Heart right ventricle (tissue), 16 donors: ENCODE measurements around the gene ZNF785. TPM values are rescaled to one million over a fixed set of nuclear protein-coding genes. Genes with fewer than 3 reads are reported as not detected.

Source experiments
- ATAC-seq, 8 donors: fragments of 200-7000 bp; cut with Tn5 transposase; one replicate each; pipeline ENCODE4 v1.9.1; 2020; ENCODE audit warnings: mild to moderate bottlenecking in 8 of 8, moderate library complexity in 8 of 8, moderate number of reproducible peaks in 1 of 8
- DNase-seq, 2 donors: peaks; one replicate each; pipeline ENCODE4 v3.0.0-alpha.2; 2020
- H3K27ac ChIP-seq, 10 donors: fragments of 200-600 bp; sonication (generic) in 2 of 10; one replicate each; pipeline versions ENCODE4 v1.5.0 to v1.8.0; 2020 to 2022; ENCODE audit warnings: mild to moderate bottlenecking in 3 of 10
- H3K27me3 ChIP-seq, 7 donors: fragments of 200-600 bp; one replicate each; pipeline ENCODE4 v1.8.0; 2021 to 2022; ENCODE audit warnings: mild to moderate bottlenecking in 2 of 7
- H3K36me3 ChIP-seq, 9 donors: fragments of 200-600 bp; sonication (generic) in 1 of 9; one replicate each; pipeline versions ENCODE4 v1.5.0 to v1.8.0; 2020 to 2022; ENCODE audit warnings: mild to moderate bottlenecking in 2 of 9
- H3K4me1 ChIP-seq, 9 donors: fragments of 200-600 bp; sonication (generic) in 1 of 9; one replicate each; pipeline versions ENCODE4 v1.5.0 to v1.8.0; 2020 to 2022; ENCODE audit warnings: mild to moderate bottlenecking in 4 of 9
- H3K4me3 ChIP-seq, 10 donors: fragments of 200-600 bp; sonication (generic) in 2 of 10; one replicate each; pipeline versions ENCODE4 v1.5.0 to v1.8.0; 2020 to 2022; ENCODE audit warnings: mild to moderate bottlenecking in 7 of 10, moderate library complexity in 2 of 10
- H3K9me3 ChIP-seq, 11 donors: fragments of 200-600 bp in 10 of 11; sonication (generic) in 2 of 11; one replicate each; pipeline versions ENCODE4 v1.5.0 to v1.8.0; 2013 to 2022; ENCODE audit warnings: mild to moderate bottlenecking in 2 of 11, control low read depth in 1 of 11, moderate library complexity in 1 of 11
- WGBS, 2 donors: extraction: QIAGEN DNeasy Blood & Tissue Kit; methylation state at CpG; one replicate each; pipeline ENCODE4 v1.1.7; 2013; ENCODE audit warnings: inconsistent platforms in 1 of 2; 5-methylcytosine and 5-hydroxymethylcytosine counted together
- intact Hi-C, 10 donors: fragments of 100-400 bp; cut with DNase I; formaldehyde crosslinking; loops; one replicate each; pipeline versions ENCODE4 v1.11.1 to v1.14.2; 2022
- polyA plus RNA-seq, 2 donors: library from polyadenylated mRNA; stranded (reverse); fragments of 200-250 nt; gene quantifications; one replicate each; pipeline ENCODE4 v1.2.3, GENCODE V29; 2013
- total RNA-seq, 10 donors: library from RNA; stranded (reverse); fragmentation: NEBNext Ultra II Directional in 3 of 10; extraction: Animal tissue kit (Norgen Biotek cat#: 25700) in 3 of 10; gene quantifications; one replicate each; pipeline versions ENCODE4 v1.2.1 to v1.2.4, GENCODE V29; 2021 to 2023
- TF ChIP-seq, protein P1 (sequence below), 9 donors: fragments of 200-600 bp; sonication (generic) in 2 of 9; IDR thresholded peaks; one replicate each; pipeline versions ENCODE4 v1.5.0 to v1.8.0; 2021 to 2022; ENCODE audit warnings: antibody characterized with exemption in 9 of 9, mild to moderate bottlenecking in 5 of 9, moderate library complexity in 1 of 9
- donor health status: Arrhythmogenic right ventricular cardiomyopathy.
- donor health status: ischemic (EF 13 %, LVEDD 7.1; RV severe dilation, severe dysfunction).
- donor health status: healthy with polysubstance abuse.
- donor health status: DM: no; HTN: yes; CAD: no.
- donor health status: DM: no; HTN: no; CAD: no.
- donor health status: ischemic (EF 25% LVEDD 6.9; RV normal size, moderate dysfunction).
- donor health status: ischemic (EF 25% LVEDD 5.7; RV mildly dilated, moderate dysfunction).
- donor health status: healthy.
- donor health status: DM: yes; HTN: yes; CAD: no.
- donor health status: Ischemic cardiomyopathy.
- donor health status: ischemic (EF 35%, LVEDD 5.7; RV mildly dilated, moderate dysfunction).
- donor health status: nonischemic (EF 11% LVEDD 7.7; RV severe dilation, severe dysfunction).
- donor health status: DM: yes; HTN: yes; CAD: no.
- donor health status: PGD.
- donor health status: ischemic (EF 29% LVEDD 5.4; RV normal size, mild dysfunction).
- donor health status: nonischemic (EF 23%, LVEDD 6.1; RV moderate dilation, normal function).

Gene ZNF785
- total and polyA plus RNA-seq, 12 donors, result 2.8 to 8.4 (median 5.4) TPM

GRCh38 chr16:30532285-30533145 lies 53.0 kb downstream of the ZNF785 start:
- intact Hi-C loops, result loop anchor here in 5 of 10 donors (5.0 to 10.0 kb wide), 6 partner anchors 40 to 468 kb away; partner anchors contain the start of genes ZNF785 (in 3 of the 5), ZNF688 (in 2 of the 5), ALDOA (in 1 of the 5) and SRCAP (in 1 of the 5)
- Histone ChIP-seq H3K4me3 (no peak overlapping the region), H3K4me1 (peaks cover 5 to 49% (median 39%) of the 10 kb centered on the region in 9 donors), H3K27me3 (no peaks in the 10 kb centered on the region), H3K9me3 (no peaks in the 10 kb centered on the region), H3K36me3 (peaks cover 0 to 34% (median 18%) of the 10 kb centered on the region in 9 donors), H3K27ac (peak overlapping the region in 1 of 10 donors; percentile 98)
- ATAC-seq (no peak), DNase-seq (no peak)
- TF ChIP-seq, protein P1, sequence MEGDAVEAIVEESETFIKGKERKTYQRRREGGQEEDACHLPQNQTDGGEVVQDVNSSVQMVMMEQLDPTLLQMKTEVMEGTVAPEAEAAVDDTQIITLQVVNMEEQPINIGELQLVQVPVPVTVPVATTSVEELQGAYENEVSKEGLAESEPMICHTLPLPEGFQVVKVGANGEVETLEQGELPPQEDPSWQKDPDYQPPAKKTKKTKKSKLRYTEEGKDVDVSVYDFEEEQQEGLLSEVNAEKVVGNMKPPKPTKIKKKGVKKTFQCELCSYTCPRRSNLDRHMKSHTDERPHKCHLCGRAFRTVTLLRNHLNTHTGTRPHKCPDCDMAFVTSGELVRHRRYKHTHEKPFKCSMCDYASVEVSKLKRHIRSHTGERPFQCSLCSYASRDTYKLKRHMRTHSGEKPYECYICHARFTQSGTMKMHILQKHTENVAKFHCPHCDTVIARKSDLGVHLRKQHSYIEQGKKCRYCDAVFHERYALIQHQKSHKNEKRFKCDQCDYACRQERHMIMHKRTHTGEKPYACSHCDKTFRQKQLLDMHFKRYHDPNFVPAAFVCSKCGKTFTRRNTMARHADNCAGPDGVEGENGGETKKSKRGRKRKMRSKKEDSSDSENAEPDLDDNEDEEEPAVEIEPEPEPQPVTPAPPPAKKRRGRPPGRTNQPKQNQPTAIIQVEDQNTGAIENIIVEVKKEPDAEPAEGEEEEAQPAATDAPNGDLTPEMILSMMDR (IDR thresholded peaks at IDR 0.05), result no peak
- WGBS, 2 donors, result 95% methylated on average over 56 to 57 of the region's 57 CpGs

Other genes starting within 250 kb of the ZNF785 start
- gene CD2BP2, start 230.4 kb downstream of the ZNF785 start, total RNA-seq, result 10 to 100 TPM; 34.9 to 48.8 (median 38.8) TPM
- 10 to 100 TPM; 19.9 to 47.7 TPM for gene CD2BP2, start 230.4 kb downstream of the ZNF785 start, polyA plus RNA-seq
- 10 to 100 TPM; 18.0 to 27.7 (median 22.2) TPM for gene TBC1D10B, start 215.2 kb downstream of the ZNF785 start, total RNA-seq
- 10 to 100 TPM; 25.1 to 30.0 TPM for gene TBC1D10B, start 215.2 kb downstream of the ZNF785 start, polyA plus RNA-seq
- gene MYL11, start 210.9 kb downstream of the ZNF785 start, total RNA-seq, result not detected
- gene MYL11, start 210.9 kb downstream of the ZNF785 start, polyA plus RNA-seq, result 1 to 10 TPM in 1 of 2 donors, under 1 TPM in 1; 0.41 to 3.7 TPM
- 1 to 10 TPM in 9 of 10 donors, under 1 TPM in 1; 0.97 to 6.8 (median 1.4) TPM for gene SEPTIN1, start 203.1 kb downstream of the ZNF785 start, total RNA-seq
- 1 to 10 TPM in 1 of 2 donors, under 1 TPM in 1; 0.78 to 3.4 TPM for gene SEPTIN1, start 203.1 kb downstream of the ZNF785 start, polyA plus RNA-seq
- 1 to 10 TPM; 3.2 to 6.6 (median 5.4) TPM for gene ZNF48, start 190.3 kb downstream of the ZNF785 start, total RNA-seq
- gene ZNF48, start 190.3 kb downstream of the ZNF785 start, polyA plus RNA-seq, result 1 to 10 TPM; 2.2 to 8.0 TPM
- 1 to 10 TPM; 3.8 to 9.0 (median 5.1) TPM for gene ZNF771, start 178.1 kb downstream of the ZNF785 start, total RNA-seq
- 10 to 100 TPM in 1 of 2 donors, 1 to 10 TPM in 1; 5.0 to 23.2 TPM for gene ZNF771, start 178.1 kb downstream of the ZNF785 start, polyA plus RNA-seq
- gene DCTPP1, start 155.7 kb downstream of the ZNF785 start, total RNA-seq, result 10 to 100 TPM; 22.8 to 39.9 (median 29.7) TPM
- gene DCTPP1, start 155.7 kb downstream of the ZNF785 start, polyA plus RNA-seq, result 10 to 100 TPM; 12.0 to 42.6 TPM
- gene SEPHS2, start 139.8 kb downstream of the ZNF785 start, total RNA-seq, result 10 to 100 TPM; 23.5 to 49.3 (median 29.3) TPM
- 10 to 100 TPM; 17.3 to 47.0 TPM for gene SEPHS2, start 139.8 kb downstream of the ZNF785 start, polyA plus RNA-seq
- 10 to 100 TPM in 1 of 10 donors, 1 to 10 TPM in 7, under 1 TPM in 2; 0.79 to 18.2 (median 1.9) TPM for gene ITGAL, start 113.0 kb downstream of the ZNF785 start, total RNA-seq
- gene ITGAL, start 113.0 kb downstream of the ZNF785 start, polyA plus RNA-seq, result 1 to 10 TPM in 1 of 2 donors, under 1 TPM in 1; 0.52 to 1.2 TPM
- 10 to 100 TPM; 36.0 to 71.7 (median 43.3) TPM for gene ZNF768, start 59.1 kb downstream of the ZNF785 start, total RNA-seq
- 10 to 100 TPM; 51.8 to 75.1 TPM for gene ZNF768, start 59.1 kb downstream of the ZNF785 start, polyA plus RNA-seq
- 10 to 100 TPM in 7 of 10 donors, 1 to 10 TPM in 3; 8.5 to 14.3 (median 10.7) TPM for gene ZNF747, start 50.8 kb downstream of the ZNF785 start, total RNA-seq
- 1 to 10 TPM; 8.5 to 9.2 TPM for gene ZNF747, start 50.8 kb downstream of the ZNF785 start, polyA plus RNA-seq
- 10 to 100 TPM in 5 of 10 donors, 1 to 10 TPM in 5; 6.3 to 15.3 (median 10.3) TPM for gene ZNF764, start 27.3 kb downstream of the ZNF785 start, total RNA-seq
- 10 to 100 TPM in 1 of 2 donors, 1 to 10 TPM in 1; 5.6 to 11.7 TPM for gene ZNF764, start 27.3 kb downstream of the ZNF785 start, polyA plus RNA-seq
- 10 to 100 TPM in 7 of 10 donors, 1 to 10 TPM in 3; 6.3 to 16.2 (median 12.4) TPM for gene ZNF688, start 14.0 kb downstream of the ZNF785 start, total RNA-seq
- gene ZNF688, start 14.0 kb downstream of the ZNF785 start, polyA plus RNA-seq, result 10 to 100 TPM in 1 of 2 donors, 1 to 10 TPM in 1; 9.3 to 23.8 TPM
- 1 to 10 TPM; 4.0 to 7.4 (median 5.6) TPM for gene ZNF689, start 24.7 kb upstream of the ZNF785 start, total RNA-seq
- gene ZNF689, start 24.7 kb upstream of the ZNF785 start, polyA plus RNA-seq, result 1 to 10 TPM; 2.7 to 3.1 TPM
- gene PRR14, start 65.3 kb upstream of the ZNF785 start, total RNA-seq, result 10 to 100 TPM in 9 of 10 donors, 1 to 10 TPM in 1; 9.9 to 23.9 (median 16.7) TPM
- gene PRR14, start 65.3 kb upstream of the ZNF785 start, polyA plus RNA-seq, result 10 to 100 TPM; 26.8 to 58.1 TPM
- gene FBRS, start 72.7 kb upstream of the ZNF785 start, total RNA-seq, result 10 to 100 TPM; 24.6 to 38.5 (median 27.5) TPM
- gene FBRS, start 72.7 kb upstream of the ZNF785 start, polyA plus RNA-seq, result 10 to 100 TPM; 30.5 to 40.2 TPM
- gene SRCAP, start 113.5 kb upstream of the ZNF785 start, total RNA-seq, result 10 to 100 TPM; 40.1 to 60.6 (median 46.7) TPM
- 10 to 100 TPM in 1 of 2 donors, 1 to 10 TPM in 1; 2.6 to 26.3 TPM for gene SRCAP, start 113.5 kb upstream of the ZNF785 start, polyA plus RNA-seq
- gene PHKG2, start 162.7 kb upstream of the ZNF785 start, total RNA-seq, result 10 to 100 TPM; 12.1 to 21.3 (median 15.0) TPM
- 10 to 100 TPM; 29.1 to 40.7 TPM for gene PHKG2, start 162.7 kb upstream of the ZNF785 start, polyA plus RNA-seq
- 1 to 10 TPM in 5 of 10 donors, under 1 TPM in 5; 0.44 to 2.2 (median 0.90) TPM for gene CFAP119, start 176.4 kb upstream of the ZNF785 start, total RNA-seq
- 1 to 10 TPM; 1.9 to 2.3 TPM for gene CFAP119, start 176.4 kb upstream of the ZNF785 start, polyA plus RNA-seq
- gene RNF40, start 176.6 kb upstream of the ZNF785 start, total RNA-seq, result 10 to 100 TPM; 33.0 to 69.9 (median 42.6) TPM
- gene RNF40, start 176.6 kb upstream of the ZNF785 start, polyA plus RNA-seq, result 10 to 100 TPM; 40.2 to 50.2 TPM
- 10 to 100 TPM; 20.3 to 35.5 (median 27.6) TPM for gene ZNF629, start 201.5 kb upstream of the ZNF785 start, total RNA-seq
- gene ZNF629, start 201.5 kb upstream of the ZNF785 start, polyA plus RNA-seq, result 10 to 100 TPM in 1 of 2 donors, 1 to 10 TPM in 1; 7.3 to 15.4 TPM